NCI-H2227 (cell line): ENCODE data around the gene CCNL1.

Experiments
- DNase-seq: peaks from one replicate; lab custom pipeline; 2025; ENCODE audit not compliant: unreplicated experiment; lab: John Stamatoyannopoulos, UW

The CCNL1 gene

DNA sequence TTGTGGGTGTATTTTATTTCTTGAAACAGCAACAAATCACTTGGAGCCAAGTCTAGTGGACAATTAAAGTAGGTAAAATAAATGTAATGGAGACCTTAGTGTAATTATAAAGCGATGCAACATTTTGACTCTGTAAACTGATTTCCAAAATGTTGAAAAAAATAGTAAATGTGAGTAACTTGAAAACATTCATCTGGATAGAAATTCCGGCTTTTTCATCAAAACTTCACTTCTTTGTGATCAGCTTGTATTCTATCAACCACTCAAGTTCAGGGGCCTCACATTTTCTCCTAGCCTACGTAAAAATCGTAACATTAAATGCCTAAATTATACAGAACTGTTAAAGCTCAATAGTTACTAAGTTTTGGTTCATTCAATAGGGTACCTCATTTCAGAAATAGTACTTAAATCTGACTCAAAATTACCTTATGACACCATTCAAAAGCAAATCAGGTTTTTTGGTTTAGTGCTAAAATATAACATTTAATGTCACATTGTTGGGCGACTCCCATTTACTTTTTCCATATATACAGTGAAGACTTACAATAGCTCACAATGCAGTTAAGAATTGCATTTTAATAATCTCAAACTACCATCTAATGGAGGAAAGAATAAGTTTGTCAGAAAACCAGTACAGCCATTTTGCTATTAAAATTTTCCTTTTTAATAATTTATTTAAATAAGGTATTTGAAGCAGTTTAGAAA, 12.7 kb downstream of the CCNL1 start:
- DNase-seq, result no peak

DNA sequence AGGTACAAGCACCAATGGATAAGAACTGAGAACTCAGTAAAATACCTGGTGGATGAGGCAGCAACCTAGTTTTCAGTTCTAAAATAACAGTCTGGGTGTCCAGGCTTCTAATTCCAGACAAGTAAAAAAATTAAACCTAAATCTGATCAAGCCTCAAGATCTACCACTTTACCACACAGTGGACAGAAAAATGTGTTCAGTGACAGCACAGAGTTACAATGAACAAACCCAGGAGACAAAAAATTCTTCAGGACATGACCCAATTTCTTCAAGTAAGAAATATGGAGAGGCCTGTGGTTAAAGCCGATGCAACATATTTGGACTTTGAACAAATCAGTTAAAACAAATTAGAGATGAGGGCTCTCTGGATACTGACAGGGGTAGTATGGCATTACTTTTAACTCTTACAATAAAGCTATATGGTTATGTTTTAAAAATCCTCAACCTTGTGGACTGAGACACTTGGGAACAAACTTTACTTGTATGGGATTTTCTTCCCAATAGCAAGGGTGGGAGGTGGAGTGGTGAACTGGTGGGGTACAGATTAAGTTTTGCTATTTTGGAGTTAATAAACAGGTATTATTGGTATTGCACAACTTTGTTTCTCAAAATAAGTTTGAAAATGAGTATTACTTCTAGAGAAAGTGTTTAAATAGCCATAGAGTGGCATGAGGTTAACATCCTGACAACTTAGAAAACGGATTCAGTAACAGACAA, 14.2 kb downstream of the CCNL1 start:
- DNase-seq, result no peak

DNA sequence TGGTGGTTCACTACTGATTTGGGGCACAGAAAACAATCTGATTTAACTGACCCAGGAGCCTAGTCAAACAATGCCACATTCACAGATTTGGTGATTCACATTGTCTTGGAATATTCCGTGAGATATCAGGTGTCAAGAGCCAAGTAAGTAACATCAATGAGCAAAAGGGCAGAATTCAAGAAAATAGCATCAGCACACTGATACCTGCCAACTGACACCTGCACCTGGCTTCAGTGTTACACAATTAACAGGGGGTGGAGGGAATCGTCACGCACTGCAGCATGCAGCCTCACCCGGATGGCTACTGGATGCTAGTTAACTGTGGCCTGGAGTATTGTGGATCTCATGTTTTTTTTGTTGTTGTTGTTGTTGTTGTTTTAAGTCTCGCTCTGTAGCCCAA, 17.6 kb downstream of the CCNL1 start:
- no peak for DNase-seq

DNA sequence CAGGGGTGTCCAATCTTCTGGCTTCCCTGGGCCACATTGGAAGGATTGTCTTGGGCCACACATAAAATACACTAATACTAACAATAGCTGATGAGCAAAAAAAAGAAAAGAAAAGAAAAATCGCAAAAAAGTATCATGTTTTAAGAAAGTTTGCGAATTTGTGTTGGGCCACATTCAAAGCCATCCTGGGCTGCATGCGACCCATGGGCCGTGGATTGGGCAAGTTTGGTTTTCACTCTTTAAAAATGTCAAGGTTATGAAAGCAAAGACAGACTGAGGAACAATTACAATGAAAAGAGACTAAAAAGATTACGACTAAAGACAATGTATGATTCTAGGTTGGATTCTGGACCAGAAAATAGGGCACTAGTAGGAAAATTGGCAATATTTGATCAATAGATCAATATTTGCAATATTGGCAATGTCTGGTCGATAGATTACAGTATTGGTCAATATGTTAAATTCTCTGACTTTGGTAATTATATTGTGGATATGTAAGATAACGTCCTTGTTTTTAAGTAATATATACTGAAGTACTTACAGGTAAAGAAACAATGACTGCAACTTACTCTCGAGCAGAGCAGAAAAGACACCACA, 19.9 kb downstream of the CCNL1 start:
- DNase-seq, result no peak

DNA sequence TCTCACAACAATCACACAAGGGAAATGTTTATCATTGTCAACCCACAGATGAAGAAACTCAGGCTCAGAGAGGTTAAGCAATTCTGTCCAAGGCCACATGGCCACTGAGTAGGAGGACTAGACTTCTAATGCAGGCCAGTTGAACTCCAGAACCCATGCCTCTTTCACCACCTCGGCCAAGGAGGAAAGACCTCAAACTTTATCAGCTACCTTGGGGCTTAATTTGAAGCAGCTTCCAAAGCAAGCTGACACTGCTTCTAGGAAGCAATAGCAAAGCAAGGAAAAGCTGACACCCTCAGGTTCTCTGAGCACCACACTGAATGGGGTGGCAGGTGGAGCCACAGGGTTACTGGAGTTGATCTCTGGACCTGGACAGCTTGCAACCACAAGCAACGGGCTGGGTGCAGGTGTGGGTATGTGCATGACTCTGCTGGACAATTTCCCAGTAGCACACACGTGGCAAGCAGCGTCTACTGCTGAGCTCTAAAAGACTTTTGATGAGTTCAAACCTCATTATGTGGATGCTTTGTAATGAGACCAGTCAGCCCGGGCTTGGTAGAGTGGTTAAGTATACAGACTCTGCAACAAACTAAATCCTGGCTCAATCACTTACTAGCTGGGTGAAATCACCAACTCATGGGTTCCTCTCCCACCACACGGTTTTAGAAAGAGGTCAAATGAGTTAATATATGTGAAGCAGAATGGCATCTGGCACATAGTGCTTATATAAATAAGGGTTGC, 23.1 kb downstream of the CCNL1 start:
- DNase-seq, result no peak

DNA sequence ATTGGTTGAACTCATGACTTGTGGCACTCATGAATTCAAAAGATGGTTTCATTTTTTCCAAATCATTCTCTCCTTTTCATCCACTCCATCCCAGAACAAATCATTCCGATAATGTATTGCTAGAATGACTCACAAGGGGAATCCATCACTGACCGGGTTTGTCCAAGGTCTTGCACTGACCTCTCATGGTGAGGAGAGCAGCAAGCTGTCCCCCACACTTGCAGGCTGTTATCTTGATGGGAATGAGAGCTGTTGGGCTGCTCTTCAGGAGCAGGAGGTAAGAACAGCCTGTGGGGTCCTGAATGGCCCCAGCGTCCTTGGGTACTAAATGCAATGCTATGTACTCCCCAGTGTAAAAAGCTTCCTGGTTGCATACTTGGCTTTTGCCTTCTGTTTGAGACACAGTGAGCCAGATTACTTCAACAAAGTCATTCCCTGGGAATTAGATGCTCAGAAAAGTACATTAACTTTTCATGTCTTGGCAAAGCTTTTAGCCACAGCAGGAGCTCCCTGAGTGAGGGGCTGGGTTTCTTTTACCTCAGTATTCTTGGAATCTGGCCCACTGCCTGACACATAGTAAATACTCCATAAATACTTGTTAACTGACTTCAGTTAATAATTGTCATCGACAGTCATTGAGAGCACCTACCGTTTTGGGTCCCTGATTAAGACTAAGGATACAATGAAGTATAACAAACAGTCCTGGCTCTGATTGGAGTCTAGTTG, 24.1 kb downstream of the CCNL1 start:
- DNase-seq, result no peak

DNA sequence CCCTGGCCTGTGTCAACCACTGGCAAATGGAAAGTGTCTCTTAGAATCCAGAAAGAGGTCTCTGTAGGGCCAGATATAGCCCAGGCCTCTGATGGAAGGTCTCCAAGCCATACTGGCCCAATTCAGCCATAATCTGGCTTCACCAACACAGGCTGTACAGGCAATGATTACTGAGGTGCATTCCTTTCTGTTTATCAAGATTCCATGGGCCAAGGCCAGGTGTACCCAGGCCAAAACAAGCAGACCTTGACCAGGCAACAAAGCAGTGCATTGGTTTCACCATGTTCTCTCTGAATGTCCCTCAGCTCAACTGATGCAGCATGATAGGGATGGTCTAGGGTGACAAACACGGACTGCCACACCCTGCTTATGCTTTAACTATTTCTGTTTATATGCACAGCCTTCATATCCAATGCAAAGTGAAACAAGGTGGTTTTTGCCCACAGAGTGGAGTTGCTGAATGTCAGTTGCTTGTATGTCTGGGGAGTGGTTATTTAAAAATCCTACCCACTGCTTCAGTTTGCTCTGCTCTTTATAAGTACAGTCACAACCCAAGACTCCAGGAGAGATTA, 25.2 kb downstream of the CCNL1 start:
- no peak for DNase-seq

DNA sequence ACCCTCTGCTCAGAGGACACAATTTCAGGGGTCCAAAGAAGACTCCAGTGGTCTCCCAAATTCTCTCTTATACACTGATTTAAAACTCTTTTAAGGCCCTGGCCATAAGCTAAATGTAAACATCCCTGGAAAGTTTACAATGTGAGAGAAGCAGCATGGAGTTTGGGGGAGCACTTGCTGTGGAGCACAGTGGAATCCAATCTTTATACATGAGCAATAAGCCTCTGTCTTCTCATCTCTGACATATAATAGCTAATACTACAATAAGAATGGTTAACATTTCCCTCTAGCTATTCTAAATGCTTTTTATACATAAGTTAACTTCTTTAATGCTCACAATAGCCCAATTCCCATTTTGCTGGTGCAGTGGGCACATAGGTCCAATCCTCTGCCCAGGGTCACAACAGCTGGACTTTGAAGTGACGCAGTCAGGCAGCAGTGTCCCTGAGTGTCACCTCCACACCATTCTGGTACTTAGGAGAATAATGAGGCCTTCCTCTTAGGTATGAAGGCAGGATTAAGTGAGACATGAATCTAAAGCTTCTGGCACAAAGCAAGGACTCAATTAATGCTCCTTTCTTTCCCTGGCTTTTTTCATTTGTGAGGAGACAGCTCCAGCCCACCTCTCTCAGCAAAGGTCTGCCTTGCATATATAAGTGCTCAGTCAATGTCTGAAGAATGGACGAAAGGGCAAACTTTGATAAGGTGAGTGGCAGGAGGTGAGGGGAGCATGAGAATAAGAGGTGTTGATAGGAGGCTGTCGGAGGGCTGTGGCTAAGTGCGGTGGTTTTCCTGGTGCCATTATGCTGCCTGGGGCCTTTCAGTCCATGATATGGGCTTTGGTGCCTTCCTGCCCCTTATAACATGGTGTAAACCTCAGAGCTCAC, 26.3 kb downstream of the CCNL1 start:
- DNase-seq, result no peak

DNA sequence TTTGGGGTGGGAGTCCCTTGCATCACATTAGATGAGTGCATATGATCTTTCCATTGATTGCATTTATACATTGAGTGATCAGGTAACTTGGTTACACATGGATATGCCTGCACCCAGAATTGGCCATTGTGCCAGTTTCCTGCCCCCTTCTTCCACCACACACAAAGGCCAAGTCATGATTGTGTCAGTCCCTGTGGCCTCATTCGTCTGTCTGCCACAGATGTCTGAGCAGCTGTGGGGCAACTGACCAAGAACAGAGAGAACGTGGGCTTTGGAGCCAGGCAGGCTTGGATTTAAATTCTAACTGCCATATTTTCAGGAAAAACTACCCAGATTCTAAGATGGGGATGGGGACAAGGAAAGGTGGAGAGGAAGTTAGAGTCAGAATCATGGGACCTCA, 27.0 kb downstream of the CCNL1 start:
- DNase-seq, result no peak

DNA sequence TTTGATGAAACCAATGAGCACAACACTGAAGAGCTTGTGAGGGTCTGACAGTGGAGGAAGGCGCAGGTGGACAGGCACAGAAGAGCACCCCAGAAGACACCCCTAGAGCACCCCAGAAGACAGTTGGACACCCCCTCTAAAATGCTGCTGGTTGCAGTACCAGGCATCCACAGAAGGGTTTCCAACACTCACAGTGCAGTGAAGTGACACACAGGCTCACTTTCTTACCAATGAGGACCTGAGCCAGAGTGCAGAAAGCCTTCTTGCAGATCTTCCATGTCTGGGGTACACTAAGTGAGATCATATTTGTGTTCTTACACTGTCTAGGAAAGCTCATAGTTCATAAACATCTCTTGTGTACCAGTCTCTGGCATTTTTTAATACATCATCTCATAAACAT, 27.6 kb downstream of the CCNL1 start:
- no peak for DNase-seq

DNA sequence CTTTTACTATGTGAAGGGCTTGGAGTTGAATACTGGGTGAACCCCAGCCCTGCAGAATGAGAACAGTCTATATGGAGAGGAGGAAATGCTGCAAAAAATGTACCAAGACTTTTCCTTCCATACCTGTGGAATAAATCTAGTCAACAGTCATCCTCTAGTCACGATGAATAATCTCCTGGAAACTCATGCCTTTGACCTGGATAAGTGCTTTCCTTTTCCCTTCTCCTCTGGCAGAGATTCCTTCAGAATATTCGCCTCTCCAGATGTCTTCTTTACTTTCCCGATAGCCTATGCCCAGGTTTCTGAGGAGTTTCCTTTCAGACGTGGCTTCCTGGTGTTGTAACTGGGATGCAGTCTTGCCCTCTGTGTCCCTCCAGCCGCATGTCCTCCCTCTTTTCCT, 28.1 kb downstream of the CCNL1 start:
- DNase-seq, result no peak

DNA sequence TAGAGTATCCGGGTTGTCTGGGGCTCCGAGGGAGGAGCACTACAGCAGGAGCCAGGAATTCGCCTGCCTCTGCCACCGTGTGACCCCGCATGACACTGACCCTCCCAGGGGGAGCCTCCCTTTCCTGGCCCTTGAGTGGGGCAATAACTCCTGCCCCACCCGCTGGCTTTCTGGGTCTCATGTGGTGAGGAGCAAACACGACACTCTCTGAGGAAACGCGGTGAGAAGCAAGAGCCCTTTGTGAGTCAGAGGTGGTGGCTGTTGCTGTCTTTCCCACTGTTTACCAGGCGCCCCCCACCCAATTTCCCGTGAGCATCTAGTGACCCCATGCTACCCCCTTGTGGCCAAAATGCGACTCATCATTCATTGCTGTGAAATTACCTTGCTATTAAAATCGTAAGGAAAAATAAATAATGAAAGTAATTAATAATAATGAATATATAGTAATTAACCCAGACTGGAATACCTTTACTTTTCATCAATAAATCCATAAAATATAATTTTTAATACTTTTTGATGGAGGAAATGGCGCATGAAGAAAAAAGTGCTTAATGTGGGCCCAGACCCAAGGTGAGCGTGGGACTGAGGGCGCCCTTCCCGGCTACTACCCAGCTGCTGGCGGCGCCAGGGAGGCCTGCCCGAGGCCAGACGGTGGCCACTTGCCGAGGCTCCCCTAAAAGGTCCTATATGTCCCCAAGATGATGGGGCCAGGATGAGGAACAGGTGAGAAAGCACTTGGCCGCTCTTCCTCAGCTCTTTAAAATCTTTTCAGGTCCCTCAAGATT, 29.3 kb downstream of the CCNL1 start:
- peak; percentile 65 for DNase-seq

DNA sequence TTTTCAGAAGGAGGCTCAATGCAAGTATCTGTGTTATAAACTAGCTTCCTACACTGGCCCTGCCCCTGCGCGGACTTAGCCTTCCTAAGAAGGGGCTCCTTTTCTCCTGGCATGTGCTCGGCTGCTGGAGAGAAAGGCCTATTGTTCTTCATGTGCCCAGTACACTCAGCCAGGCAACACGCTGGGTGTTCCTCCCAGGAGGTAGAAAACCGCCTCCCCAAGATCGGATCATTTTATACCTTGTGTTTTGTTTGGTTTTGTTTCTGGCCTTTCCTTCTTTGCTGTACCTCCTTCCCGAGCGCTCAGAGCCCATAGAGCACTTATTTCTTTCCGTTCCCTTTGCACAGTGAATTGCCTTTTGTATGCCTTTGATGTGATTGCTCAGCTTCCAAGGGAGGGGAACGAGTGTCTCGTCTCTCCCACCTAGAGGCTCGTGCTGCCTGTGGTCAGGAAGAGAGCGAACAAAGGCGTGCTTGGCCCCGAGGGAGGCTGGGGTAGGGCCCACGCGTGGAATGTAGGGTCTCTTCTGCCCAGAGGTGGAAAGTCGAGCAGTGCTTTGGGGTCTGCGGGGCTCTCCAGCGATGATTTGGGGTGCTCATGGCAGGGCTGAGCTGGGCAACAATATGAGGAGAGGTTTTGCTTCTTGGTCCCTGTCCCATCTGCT, 30.0 kb downstream of the CCNL1 start:
- DNase-seq, result peak; percentile 63

DNA sequence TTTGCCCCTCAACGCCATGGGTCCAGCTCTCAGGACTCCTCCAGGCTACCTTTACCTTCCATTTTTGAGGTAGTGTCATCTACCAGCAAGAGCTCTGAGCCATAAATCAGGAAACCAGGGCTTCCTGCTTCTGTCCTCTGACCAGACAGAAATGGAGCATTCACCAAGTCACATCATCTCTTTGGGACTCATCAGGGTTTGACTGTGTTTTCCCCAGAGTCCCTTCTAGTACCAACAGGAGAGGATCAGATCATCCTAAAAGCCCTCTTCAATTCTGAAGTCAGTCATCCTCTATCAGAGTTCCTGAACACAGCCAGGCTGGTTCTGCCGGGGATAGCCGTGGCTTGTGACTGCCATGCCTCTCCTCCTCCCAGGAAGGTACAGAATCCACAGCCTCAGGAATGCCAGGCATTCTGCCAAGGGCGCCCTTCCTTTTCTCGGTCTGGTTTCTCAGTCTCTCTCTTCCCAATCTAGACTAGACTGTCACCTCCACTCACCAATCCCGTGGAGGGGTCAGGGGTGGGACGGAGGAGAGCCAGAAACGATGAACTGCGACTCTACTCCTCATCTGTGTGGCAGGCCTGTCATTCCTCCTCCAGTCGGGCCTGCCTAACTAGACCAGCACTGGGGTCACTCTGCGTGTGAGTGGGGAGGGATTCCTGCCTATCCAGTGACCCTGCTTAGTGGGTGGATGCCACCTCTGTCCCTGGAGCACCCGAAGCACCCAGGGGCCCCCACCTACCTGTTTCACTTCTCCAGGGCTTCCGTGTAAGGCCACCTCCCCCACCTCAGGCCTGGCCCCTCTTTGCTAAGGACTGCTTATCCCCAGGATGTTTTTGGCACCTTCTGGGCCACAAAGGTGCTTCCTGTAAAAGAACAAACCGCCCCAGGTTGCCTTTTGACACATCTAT, 30.9 kb downstream of the CCNL1 start:
- DNase-seq, result no peak

DNA sequence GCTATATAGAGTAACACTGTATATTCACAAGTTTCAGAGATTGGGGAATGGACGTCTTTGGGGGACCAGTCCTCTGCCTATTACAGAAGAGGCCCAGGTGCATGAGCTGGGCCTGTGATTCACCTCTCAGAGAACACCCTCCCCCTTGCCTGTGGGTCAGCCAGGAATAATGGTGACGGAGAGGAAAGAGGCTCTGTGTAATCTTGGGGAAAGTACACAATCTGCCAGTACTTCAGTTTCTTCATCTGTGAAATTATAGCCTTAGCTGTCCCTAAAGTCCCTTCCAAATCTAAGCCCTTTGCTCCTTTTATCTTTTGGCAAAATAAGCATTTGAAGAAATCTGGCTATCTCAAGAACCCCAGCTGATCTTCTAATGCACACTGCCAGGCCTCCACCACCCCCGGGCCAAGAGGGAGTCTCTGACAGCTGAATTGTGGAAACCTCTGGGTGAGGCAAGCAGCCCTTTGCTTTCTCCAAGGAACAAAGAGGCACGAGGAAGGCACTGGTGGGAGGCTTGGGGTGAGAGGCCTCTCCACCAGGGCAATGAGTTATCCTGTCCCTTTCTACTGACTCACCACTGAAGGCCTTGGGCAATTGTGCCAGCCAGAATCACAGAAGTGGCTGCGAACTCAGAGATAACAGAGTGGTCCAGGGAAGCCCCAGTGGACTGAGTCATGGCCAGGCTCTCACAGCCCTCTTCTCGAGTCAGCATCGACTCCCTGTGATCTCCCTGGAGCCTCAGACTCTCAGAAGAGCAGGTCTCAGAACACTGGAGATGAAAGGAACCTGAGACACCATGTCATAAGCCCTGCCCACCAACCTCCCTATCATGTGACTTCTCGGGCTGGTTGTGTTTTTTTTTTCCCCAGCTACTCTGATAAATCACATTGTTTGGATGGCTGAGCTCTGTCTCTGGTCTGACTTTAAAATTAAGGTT, 31.8 kb downstream of the CCNL1 start:
- DNase-seq, result no peak

DNA sequence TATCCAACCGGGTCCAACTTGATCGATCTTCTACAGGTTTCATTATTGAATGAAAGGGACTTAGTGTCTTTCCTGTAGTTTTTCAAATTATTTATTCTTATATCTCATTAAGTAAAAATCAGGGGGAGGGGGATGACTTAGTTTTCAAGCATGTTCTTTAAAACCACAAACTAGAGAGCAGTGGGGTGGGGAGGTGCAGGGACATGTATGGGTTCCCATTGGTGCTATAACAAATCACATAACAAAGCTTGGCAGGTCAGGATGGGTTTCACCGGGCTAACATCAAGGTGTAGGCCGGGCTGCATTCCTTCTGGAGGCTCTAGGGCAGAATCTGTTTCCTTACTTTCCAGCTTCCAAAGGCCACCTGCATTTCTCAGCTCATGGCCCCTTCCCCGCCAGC, 32.7 kb downstream of the CCNL1 start:
- no peak for DNase-seq
